SK-N-SH treated with all-trans-retinoic acid at 6 μM for 48 hours (cell line): ENCODE data around the gene ZNF771.

Experiments used
- ATAC-seq: fragments of 200-7000 bp; cut with Tn5 transposase; 3 replicates; pipeline ENCODE4 v1.9.1; 2020; ENCODE audit warnings: mild to moderate bottlenecking, moderate library complexity
- ARNTL ChIP-seq: fragments of 450-650 bp; formaldehyde crosslinking; IDR thresholded peaks from 2 replicates; pipeline ENCODE4 v1.5.0; 2020; ENCODE audit warnings: low read depth, mild to moderate bottlenecking, moderate library complexity, borderline replicate concordance
- BACH2 ChIP-seq: fragments of 250-450 bp; sonication (Bioruptor Pico); IDR thresholded peaks from 2 replicates; pipeline ENCODE4 v1.9.0; 2021; ENCODE audit warnings: mild to moderate bottlenecking, borderline replicate concordance
- CSDC2 ChIP-seq: fragments of 250-450 bp; sonication (Bioruptor Pico); IDR thresholded peaks from 2 replicates; pipeline ENCODE4 v1.5.0; 2020; ENCODE audit warnings: mild to moderate bottlenecking, moderate library complexity
- ESRRG ChIP-seq: fragments of 250-450 bp; sonication (Bioruptor Pico); IDR thresholded peaks from 2 replicates; pipeline ENCODE4 v1.6.1; 2021; ENCODE audit warnings: mild to moderate bottlenecking
- GLIS3 ChIP-seq: fragments of 250-450 bp; sonication (Bioruptor Pico); IDR thresholded peaks from 2 replicates; pipeline ENCODE4 v1.5.0; 2020; ENCODE audit warnings: mild to moderate bottlenecking, moderate library complexity
- ISL1 ChIP-seq: fragments of 250-450 bp; sonication (Bioruptor Pico); IDR thresholded peaks from 2 replicates; pipeline ENCODE4 v2.1.2; 2022; ENCODE audit warnings: mild to moderate bottlenecking, moderate library complexity
- OSR1 ChIP-seq: fragments of 250-450 bp; sonication (Bioruptor Pico); IDR thresholded peaks from 2 replicates; pipeline ENCODE4 v1.8.0; 2022; ENCODE audit warnings: moderate library complexity, mild to moderate bottlenecking, inconsistent platforms
- RARB ChIP-seq: fragments of 250-450 bp; sonication (Bioruptor Pico); IDR thresholded peaks from 2 replicates; pipeline ENCODE4 v1.8.0; 2021; ENCODE audit warnings: mild to moderate bottlenecking, moderate library complexity
- SNAI2 ChIP-seq: fragments of 250-450 bp; sonication (Bioruptor Pico); IDR thresholded peaks from 2 replicates; pipeline ENCODE4 v1.5.0; 2020; ENCODE audit warnings: mild to moderate bottlenecking, moderate library complexity
- TOX ChIP-seq: fragments of 250-450 bp; sonication (Bioruptor Pico); IDR thresholded peaks from 2 replicates; pipeline ENCODE4 v1.8.0; 2021; ENCODE audit warnings: mild to moderate bottlenecking, moderate library complexity, borderline replicate concordance
- ZC3H10 ChIP-seq: fragments of 250-450 bp; sonication (Bioruptor Pico); IDR thresholded peaks from 2 replicates; pipeline ENCODE4 v1.5.1; 2021; ENCODE audit warnings: mild to moderate bottlenecking, moderate library complexity
- ZFP3 ChIP-seq: fragments of 250-450 bp; sonication (Bioruptor Pico); IDR thresholded peaks from 2 replicates; pipeline ENCODE4 v1.5.0; 2020; ENCODE audit warnings: mild to moderate bottlenecking, moderate library complexity
- ZFP30 ChIP-seq: fragments of 450-650 bp; formaldehyde crosslinking; IDR thresholded peaks from 2 replicates; pipeline ENCODE4 v1.5.0; 2022; ENCODE audit warnings: mild to moderate bottlenecking, moderate library complexity
- ZNF565 ChIP-seq: fragments of 450-650 bp; formaldehyde crosslinking; conservative IDR thresholded peaks from 2 replicates; pipeline ENCODE4 v1.5.0; 2020; ENCODE audit warnings: low read depth, mild to moderate bottlenecking, moderate library complexity
- ZNF70 ChIP-seq: fragments of 450-650 bp; formaldehyde crosslinking; IDR thresholded peaks from 2 replicates; pipeline ENCODE4 v1.5.0; 2020; ENCODE audit warnings: mild to moderate bottlenecking, moderate library complexity
- TF ChIP-seq, protein P1 (sequence below): fragments of 250-450 bp; sonication (Bioruptor Pico); IDR thresholded peaks from 2 replicates; pipeline ENCODE4 v1.5.0; 2020; ENCODE audit warnings: mild to moderate bottlenecking, moderate library complexity
- TF ChIP-seq, protein P2 (sequence below): fragments of 250-450 bp; sonication (Bioruptor Pico); IDR thresholded peaks from 2 replicates; pipeline ENCODE4 v1.5.1; 2021; ENCODE audit warnings: mild to moderate bottlenecking, moderate library complexity
- TF ChIP-seq, protein P3 (sequence below): fragments of 250-450 bp; sonication (Bioruptor Pico); IDR thresholded peaks from 2 replicates; pipeline ENCODE4 v1.5.1; 2020; ENCODE audit warnings: low read depth, mild to moderate bottlenecking, moderate library complexity
- TF ChIP-seq, protein P4 (sequence below): fragments of 250-450 bp; sonication (Bioruptor Pico); IDR thresholded peaks from 2 replicates; pipeline ENCODE4 v1.8.0; 2021; ENCODE audit warnings: low read depth, mild to moderate bottlenecking, moderate library complexity, borderline replicate concordance

The ZNF771 gene

DNA sequence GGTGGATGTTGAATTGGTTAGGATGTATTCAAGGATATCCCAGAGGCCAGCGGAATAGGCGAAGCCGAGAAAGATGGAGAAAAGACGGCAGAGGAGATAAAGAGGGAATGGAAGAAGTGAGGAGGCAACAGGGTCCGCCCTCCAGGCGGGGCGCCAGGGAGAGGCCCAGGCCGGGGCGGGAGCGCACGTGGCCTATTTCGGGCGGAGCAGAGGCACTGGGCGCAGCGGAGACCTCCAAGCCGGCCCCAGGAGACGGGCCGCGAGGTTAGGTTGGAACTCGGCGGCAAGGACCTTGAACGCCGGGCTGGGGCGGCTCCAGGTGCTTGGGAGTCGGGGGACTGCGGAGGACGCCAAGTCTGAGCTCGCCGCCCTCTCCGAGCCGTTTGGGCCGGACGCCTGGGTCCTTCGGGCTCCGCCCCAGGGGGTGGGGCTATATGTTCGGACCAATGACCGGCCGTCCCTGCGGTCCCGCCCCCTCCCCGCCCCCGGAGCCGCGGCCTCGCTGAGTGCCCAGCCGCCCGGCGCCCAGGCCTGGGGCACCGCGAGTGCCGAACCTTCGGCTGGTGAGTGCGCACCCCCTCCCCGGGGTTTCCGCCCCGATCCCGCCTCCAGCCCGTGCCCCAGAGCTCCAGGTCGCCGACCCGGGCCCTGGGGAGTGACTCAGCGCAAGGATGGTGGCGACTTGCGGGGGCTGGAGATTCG, at the start of gene ZNF771:
Gene ZNF771 (plus strand): TSS at position 505 of the 702 bp plus-strand sequence. CDS start 448 bp downstream, outside the sequence.
- peak; percentile 91 for ATAC-seq
- TF ChIP-seq, protein P1, sequence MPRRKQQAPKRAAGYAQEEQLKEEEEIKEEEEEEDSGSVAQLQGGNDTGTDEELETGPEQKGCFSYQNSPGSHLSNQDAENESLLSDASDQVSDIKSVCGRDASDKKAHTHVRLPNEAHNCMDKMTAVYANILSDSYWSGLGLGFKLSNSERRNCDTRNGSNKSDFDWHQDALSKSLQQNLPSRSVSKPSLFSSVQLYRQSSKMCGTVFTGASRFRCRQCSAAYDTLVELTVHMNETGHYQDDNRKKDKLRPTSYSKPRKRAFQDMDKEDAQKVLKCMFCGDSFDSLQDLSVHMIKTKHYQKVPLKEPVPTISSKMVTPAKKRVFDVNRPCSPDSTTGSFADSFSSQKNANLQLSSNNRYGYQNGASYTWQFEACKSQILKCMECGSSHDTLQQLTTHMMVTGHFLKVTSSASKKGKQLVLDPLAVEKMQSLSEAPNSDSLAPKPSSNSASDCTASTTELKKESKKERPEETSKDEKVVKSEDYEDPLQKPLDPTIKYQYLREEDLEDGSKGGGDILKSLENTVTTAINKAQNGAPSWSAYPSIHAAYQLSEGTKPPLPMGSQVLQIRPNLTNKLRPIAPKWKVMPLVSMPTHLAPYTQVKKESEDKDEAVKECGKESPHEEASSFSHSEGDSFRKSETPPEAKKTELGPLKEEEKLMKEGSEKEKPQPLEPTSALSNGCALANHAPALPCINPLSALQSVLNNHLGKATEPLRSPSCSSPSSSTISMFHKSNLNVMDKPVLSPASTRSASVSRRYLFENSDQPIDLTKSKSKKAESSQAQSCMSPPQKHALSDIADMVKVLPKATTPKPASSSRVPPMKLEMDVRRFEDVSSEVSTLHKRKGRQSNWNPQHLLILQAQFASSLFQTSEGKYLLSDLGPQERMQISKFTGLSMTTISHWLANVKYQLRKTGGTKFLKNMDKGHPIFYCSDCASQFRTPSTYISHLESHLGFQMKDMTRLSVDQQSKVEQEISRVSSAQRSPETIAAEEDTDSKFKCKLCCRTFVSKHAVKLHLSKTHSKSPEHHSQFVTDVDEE (CRISPR knock-in tag): 0 out of 2 replicates have a peak, but pooled peaks have one; percentile 45
- TF ChIP-seq, protein P2, sequence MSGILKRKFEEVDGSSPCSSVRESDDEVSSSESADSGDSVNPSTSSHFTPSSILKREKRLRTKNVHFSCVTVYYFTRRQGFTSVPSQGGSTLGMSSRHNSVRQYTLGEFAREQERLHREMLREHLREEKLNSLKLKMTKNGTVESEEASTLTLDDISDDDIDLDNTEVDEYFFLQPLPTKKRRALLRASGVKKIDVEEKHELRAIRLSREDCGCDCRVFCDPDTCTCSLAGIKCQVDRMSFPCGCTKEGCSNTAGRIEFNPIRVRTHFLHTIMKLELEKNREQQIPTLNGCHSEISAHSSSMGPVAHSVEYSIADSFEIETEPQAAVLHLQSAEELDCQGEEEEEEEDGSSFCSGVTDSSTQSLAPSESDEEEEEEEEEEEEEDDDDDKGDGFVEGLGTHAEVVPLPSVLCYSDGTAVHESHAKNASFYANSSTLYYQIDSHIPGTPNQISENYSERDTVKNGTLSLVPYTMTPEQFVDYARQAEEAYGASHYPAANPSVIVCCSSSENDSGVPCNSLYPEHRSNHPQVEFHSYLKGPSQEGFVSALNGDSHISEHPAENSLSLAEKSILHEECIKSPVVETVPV (CRISPR knock-in tag): no peak
- TF ChIP-seq, protein P3, sequence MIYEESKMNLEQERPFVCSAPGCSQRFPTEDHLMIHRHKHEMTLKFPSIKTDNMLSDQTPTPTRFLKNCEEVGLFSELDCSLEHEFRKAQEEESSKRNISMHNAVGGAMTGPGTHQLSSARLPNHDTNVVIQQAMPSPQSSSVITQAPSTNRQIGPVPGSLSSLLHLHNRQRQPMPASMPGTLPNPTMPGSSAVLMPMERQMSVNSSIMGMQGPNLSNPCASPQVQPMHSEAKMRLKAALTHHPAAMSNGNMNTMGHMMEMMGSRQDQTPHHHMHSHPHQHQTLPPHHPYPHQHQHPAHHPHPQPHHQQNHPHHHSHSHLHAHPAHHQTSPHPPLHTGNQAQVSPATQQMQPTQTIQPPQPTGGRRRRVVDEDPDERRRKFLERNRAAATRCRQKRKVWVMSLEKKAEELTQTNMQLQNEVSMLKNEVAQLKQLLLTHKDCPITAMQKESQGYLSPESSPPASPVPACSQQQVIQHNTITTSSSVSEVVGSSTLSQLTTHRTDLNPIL (CRISPR knock-in tag): no peak

DNA sequence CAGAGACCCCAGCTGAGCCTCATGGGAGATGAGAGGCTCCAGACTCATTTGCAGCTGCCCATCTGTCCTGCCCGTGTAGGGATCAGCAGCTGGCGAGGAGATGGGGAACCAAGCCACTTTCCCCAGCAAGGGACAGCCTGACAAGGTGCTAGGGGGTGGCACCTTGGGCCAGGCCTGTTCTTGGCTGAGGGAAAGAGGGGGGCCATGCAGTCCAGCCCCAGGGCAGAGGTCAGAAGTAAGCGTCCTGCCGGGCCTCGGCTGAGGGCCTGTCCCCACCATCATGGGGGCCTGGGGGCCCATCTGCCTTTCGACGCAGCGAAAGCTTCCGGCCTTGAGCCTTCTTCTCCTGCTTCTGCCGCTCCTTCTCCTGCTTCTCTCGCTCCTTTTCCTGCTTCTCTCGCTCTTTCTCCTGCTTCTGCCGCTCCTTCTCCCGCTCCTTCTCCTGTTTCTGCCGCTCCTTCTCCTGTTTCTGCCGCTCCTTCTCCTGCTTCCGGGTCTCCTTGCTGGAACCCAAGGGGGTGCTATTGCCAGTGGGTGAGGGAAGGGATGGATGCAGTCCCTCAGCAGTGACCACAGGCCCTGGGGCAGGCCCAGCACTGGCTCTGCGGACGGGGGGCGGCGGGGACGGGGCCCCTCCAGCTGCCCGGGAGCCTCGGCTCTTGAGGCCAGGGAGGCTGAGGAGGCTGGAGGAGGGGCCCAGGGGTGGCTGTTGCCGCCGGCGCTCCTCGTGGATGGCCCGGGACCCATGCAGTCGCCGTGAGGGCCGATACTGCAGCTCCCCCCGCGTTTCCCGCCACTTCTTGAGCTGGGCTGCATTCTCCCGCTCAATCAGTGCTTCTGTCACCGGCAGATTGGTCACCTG, 49.5 kb upstream of the ZNF771 start:
- ATAC-seq: no peak

DNA sequence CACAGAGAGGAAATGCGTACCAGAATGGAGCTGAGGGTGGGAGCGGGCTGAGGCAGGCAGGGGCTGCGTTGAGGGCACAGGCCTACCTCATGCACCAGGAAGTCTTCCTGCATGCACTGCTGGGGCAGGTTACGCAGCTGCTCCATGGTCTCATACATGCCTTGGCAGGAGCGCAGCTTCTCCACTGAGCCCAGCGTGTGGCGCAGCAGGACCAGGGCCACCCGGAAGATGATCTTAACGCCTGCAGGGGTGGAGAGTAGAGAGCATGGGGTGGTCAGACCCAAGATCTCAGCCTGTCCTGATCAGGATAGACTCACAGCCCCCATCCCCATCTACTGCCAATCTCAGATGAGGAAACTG, 48.8 kb upstream of the ZNF771 start:
- no peak for ATAC-seq
- TF ChIP-seq ARNTL (no peak), ESRRG (CRISPR knock-in tag) (no peak), SNAI2 (CRISPR knock-in tag) (no peak), ZC3H10 (CRISPR knock-in tag) (no peak), ZNF565 (no peak), ZNF70 (no peak), ZFP30 (no peak), TOX (CRISPR knock-in tag) (no peak), ZFP3 (no peak), RARB (CRISPR knock-in tag) (no peak), CSDC2 (CRISPR knock-in tag) (no peak), ISL1 (CRISPR knock-in tag) (no peak), OSR1 (CRISPR knock-in tag) (no peak)
- TF ChIP-seq, protein P1 (CRISPR knock-in tag): no peak
- TF ChIP-seq, protein P3 (CRISPR knock-in tag): no peak

More for the DNA sequence above, 49.5 kb upstream of the ZNF771 start:
- TF ChIP-seq ESRRG (CRISPR knock-in tag) (no peak), TOX (CRISPR knock-in tag) (no peak), ZC3H10 (CRISPR knock-in tag) (no peak), OSR1 (CRISPR knock-in tag) (no peak), ISL1 (CRISPR knock-in tag) (no peak), ZNF70 (no peak), BACH2 (no peak), GLIS3 (CRISPR knock-in tag) (no peak), ZNF565 (no peak)
- TF ChIP-seq, protein P4, sequence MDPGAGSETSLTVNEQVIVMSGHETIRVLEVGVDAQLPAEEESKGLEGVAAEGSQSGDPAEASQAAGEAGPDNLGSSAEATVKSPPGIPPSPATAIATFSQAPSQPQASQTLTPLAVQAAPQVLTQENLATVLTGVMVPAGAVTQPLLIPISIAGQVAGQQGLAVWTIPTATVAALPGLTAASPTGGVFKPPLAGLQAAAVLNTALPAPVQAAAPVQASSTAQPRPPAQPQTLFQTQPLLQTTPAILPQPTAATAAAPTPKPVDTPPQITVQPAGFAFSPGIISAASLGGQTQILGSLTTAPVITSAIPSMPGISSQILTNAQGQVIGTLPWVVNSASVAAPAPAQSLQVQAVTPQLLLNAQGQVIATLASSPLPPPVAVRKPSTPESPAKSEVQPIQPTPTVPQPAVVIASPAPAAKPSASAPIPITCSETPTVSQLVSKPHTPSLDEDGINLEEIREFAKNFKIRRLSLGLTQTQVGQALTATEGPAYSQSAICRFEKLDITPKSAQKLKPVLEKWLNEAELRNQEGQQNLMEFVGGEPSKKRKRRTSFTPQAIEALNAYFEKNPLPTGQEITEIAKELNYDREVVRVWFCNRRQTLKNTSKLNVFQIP (CRISPR knock-in tag): no peak
- TF ChIP-seq, protein P3 (CRISPR knock-in tag): no peak
